SK-N-MC (cell line): ENCODE data around the gene LRRFIP2.

Experiments used
- DNase-seq: peaks from one replicate; pipeline ENCODE4 v3.0.0-alpha.2; 2011; ENCODE audit warnings: low read depth, low spot score
- H3K27ac ChIP-seq: fragments of 200-600 bp; sonication (generic); 2 replicates; pipeline ENCODE4 v1.5.1; 2016; ENCODE audit warnings: mixed run types
- H3K36me3 ChIP-seq: fragments of 200-600 bp; sonication (generic); 2 replicates; pipeline ENCODE4 v1.6.1; 2017; ENCODE audit warnings: antibody characterized with exemption, low read length, mixed read lengths; ENCODE audit not compliant: insufficient read depth
- H3K4me3 ChIP-seq: fragments of 200-600 bp; sonication (generic); 2 replicates; pipeline ENCODE4 v1.5.1; 2016
- H3K9ac ChIP-seq: fragments of 200-600 bp; sonication (generic); 2 replicates; pipeline ENCODE4 v1.8.0; 2017; ENCODE audit warnings: mixed run types, mixed read lengths; ENCODE audit not compliant: insufficient read length
- H3K9me3 ChIP-seq: fragments of 200-600 bp; sonication (generic); 2 replicates; pipeline ENCODE4 v1.6.1; 2017; ENCODE audit warnings: low read depth, mild to moderate bottlenecking, antibody characterized with exemption, low read length, moderate library complexity, mixed read lengths
- EZH2 ChIP-seq: fragments of 200-600 bp; sonication (generic); IDR thresholded peaks from one replicate; pipeline ENCODE4 v1.6.1; 2017; ENCODE audit warnings: antibody characterized with exemption
- FOXP2 ChIP-seq: optimal IDR thresholded peaks from 2 replicates; pipeline ENCODE3; 2011; ENCODE audit warnings: mild to moderate bottlenecking, moderate library complexity; ENCODE audit not compliant: insufficient read depth; ENCODE audit errors: extremely low read length, control extremely low read depth
- POLR2AphosphoS5 ChIP-seq: IDR thresholded peaks from 2 replicates; pipeline ENCODE4 v1.6.1; 2012; ENCODE audit warnings: mild to moderate bottlenecking, low read depth, low read length, borderline replicate concordance

LRRFIP2 gene

GRCh38 chr3:37093481-37093880 is 80.9 kb downstream of the LRRFIP2 start:
- DNase-seq = no peak
- no peak overlapping the region for H3K27ac ChIP-seq
- no peak overlapping the region for H3K4me3 ChIP-seq
- no peaks in the 10 kb centered on the region for H3K36me3 ChIP-seq
- H3K9ac ChIP-seq = no peak overlapping the region
- no peak for TF ChIP-seq FOXP2
- TF ChIP-seq POLR2AphosphoS5 = no peak
- no peak for TF ChIP-seq EZH2
- no peaks in the 10 kb centered on the region for H3K9me3 ChIP-seq

- H3K9me3 ChIP-seq = no peaks in the 10 kb centered on the region
- DNase-seq = no peak
- H3K27ac ChIP-seq = no peak overlapping the region
- H3K36me3 ChIP-seq = no peaks in the 10 kb centered on the region
- H3K4me3 ChIP-seq = no peak overlapping the region
- TF ChIP-seq FOXP2 (no peak), EZH2 (no peak), POLR2AphosphoS5 (no peak)
- no peak overlapping the region for H3K9ac ChIP-seq
These were observed 81.9 kb downstream of the LRRFIP2 start for GRCh38 chr3:37092484-37092883.

GRCh38 chr3:37087870-37088269 is 86.5 kb downstream of the LRRFIP2 start:
- H3K4me3 ChIP-seq = no peak overlapping the region
- no peak overlapping the region for H3K27ac ChIP-seq
- no peaks in the 10 kb centered on the region for H3K9me3 ChIP-seq
- H3K36me3 ChIP-seq = no peaks in the 10 kb centered on the region
- DNase-seq = no peak
- no peak overlapping the region for H3K9ac ChIP-seq
- TF ChIP-seq EZH2 (no peak), POLR2AphosphoS5 (no peak), FOXP2 (no peak)

GRCh38 chr3:37086918-37087317 is 87.5 kb downstream of the LRRFIP2 start:
- no peak for DNase-seq
- H3K9ac ChIP-seq = no peak overlapping the region
- no peaks in the 10 kb centered on the region for H3K36me3 ChIP-seq
- no peak for TF ChIP-seq EZH2
- no peak for TF ChIP-seq FOXP2
- no peak for TF ChIP-seq POLR2AphosphoS5
- no peak overlapping the region for H3K4me3 ChIP-seq
- no peaks in the 10 kb centered on the region for H3K9me3 ChIP-seq
- H3K27ac ChIP-seq = no peak overlapping the region

- H3K9ac ChIP-seq = no peak overlapping the region
- no peaks in the 10 kb centered on the region for H3K36me3 ChIP-seq
- no peak overlapping the region for H3K27ac ChIP-seq
- TF ChIP-seq FOXP2 (no peak), POLR2AphosphoS5 (no peak), EZH2 (no peak)
- H3K9me3 ChIP-seq = no peaks in the 10 kb centered on the region
- H3K4me3 ChIP-seq = no peak overlapping the region
- no peak for DNase-seq
These were observed 92.1 kb downstream of the LRRFIP2 start for GRCh38 chr3:37082317-37082716.

GRCh38 chr3:37075955-37076354 is 98.4 kb downstream of the LRRFIP2 start:
- H3K9me3 ChIP-seq = no peaks in the 10 kb centered on the region
- TF ChIP-seq EZH2 = no peak
- TF ChIP-seq POLR2AphosphoS5 = no peak
- no peak for TF ChIP-seq FOXP2
- H3K4me3 ChIP-seq = no peak overlapping the region
- no peak overlapping the region for H3K9ac ChIP-seq
- no peak overlapping the region for H3K27ac ChIP-seq
- DNase-seq = no peak
- no peaks in the 10 kb centered on the region for H3K36me3 ChIP-seq

- no peaks in the 10 kb centered on the region for H3K36me3 ChIP-seq
- no peak for DNase-seq
- TF ChIP-seq FOXP2 = no peak
- no peak for TF ChIP-seq EZH2
- TF ChIP-seq POLR2AphosphoS5 = no peak
- H3K9me3 ChIP-seq = no peaks in the 10 kb centered on the region
- H3K4me3 ChIP-seq = no peak overlapping the region
- no peak overlapping the region for H3K9ac ChIP-seq
- no peak overlapping the region for H3K27ac ChIP-seq
These were observed 100.2 kb downstream of the LRRFIP2 start for GRCh38 chr3:37074178-37074577.

GRCh38 chr3:37072892-37073291 is 101.5 kb downstream of the LRRFIP2 start:
- TF ChIP-seq POLR2AphosphoS5 (peak; percentile 20; the same call in 1 of the 2 replicates), EZH2 (no peak), FOXP2 (peak; percentile 65)
- H3K9me3 ChIP-seq = no peaks in the 10 kb centered on the region
- no peaks in the 10 kb centered on the region for H3K36me3 ChIP-seq
- H3K27ac ChIP-seq = peak overlapping the region; percentile 50; the same call in 1 of the 2 replicates
- no peak overlapping the region for H3K9ac ChIP-seq
- peak overlapping the region; percentile 40 for H3K4me3 ChIP-seq
- DNase-seq = peak; percentile 90

GRCh38 chr3:37071921-37072320 is 102.5 kb downstream of the LRRFIP2 start:
- TF ChIP-seq FOXP2 (no peak), POLR2AphosphoS5 (no peak), EZH2 (no peak)
- Histone ChIP-seq H3K27ac (no peak overlapping the region), H3K9ac (no peak overlapping the region)

More at GRCh38 chr3:37071921-37072320, 102.5 kb downstream of the LRRFIP2 start:
- H3K9me3 ChIP-seq = no peaks in the 10 kb centered on the region
- no peak overlapping the region for H3K4me3 ChIP-seq
- no peaks in the 10 kb centered on the region for H3K36me3 ChIP-seq
- no peak for DNase-seq
